Panc1 (cell line): ENCODE data around the gene RING1. TPM values are rescaled to one million over a fixed set of nuclear protein-coding genes. Genes with fewer than 3 reads are reported as not detected.
"Not testable (repeated sequence)": the region's sequence is repeated elsewhere in the genome, so short reads cannot be mapped to it uniquely, and the experiment has no call there.

Source experiments
- ATAC-seq: fragments of 200-7000 bp; cut with Tn5 transposase; 2 replicates; pipeline ENCODE4 v1.9.1; 2020; ENCODE audit warnings: mild to moderate bottlenecking, moderate library complexity
- BruUV-seq: library from RNA; stranded (reverse); fragments of 400-500 nt; replicated peaks from 2 replicates; lab custom pipeline; 2021; lab: Mats Ljungman, UMichigan
- CTCF ChIA-PET: fragments of 300-600 bp; sonication (Branson Sonifier 250); formaldehyde crosslinking; loops from one replicate; lab custom pipeline; 2022; ENCODE audit warnings: antibody characterized with exemption; lab: Charles Lee
- POLR2A ChIA-PET: fragments of 300-600 bp; sonication (Branson Sonifier 250); formaldehyde crosslinking; loops from one replicate; lab custom pipeline; 2022; ENCODE audit warnings: antibody characterized with exemption; lab: Charles Lee
- DNase-seq: peaks from one replicate; pipeline ENCODE4 v3.0.0-alpha.2; 2010; ENCODE audit warnings: low read depth, low spot score
- H3K27ac ChIP-seq: 2 replicates; pipeline ENCODE4 v1.5.1; 2011; ENCODE audit warnings: mild to moderate bottlenecking, low read length, inconsistent platforms
- H3K27me3 ChIP-seq: fragments of 200-500 bp; sonication (Bioruptor generic); 2 replicates; pipeline ENCODE4 v1.6.0; 2014; ENCODE audit warnings: low read length, inconsistent platforms; ENCODE audit not compliant: control insufficient read depth, insufficient read depth
- H3K36me3 ChIP-seq: fragments of 200-500 bp; sonication (Bioruptor generic); 2 replicates; pipeline ENCODE4 v1.5.1; 2014; ENCODE audit warnings: inconsistent platforms, mild to moderate bottlenecking, low read length, moderate library complexity; ENCODE audit not compliant: control insufficient read depth, insufficient read depth
- H3K4me1 ChIP-seq: 2 replicates; pipeline ENCODE4 v1.5.1; 2011; ENCODE audit warnings: inconsistent platforms, mild to moderate bottlenecking, low read length, moderate library complexity; ENCODE audit not compliant: control insufficient read depth, insufficient read depth
- H3K4me3 ChIP-seq, 2 experiments: 2 replicates each; pipeline ENCODE4 v1.5.1; 2011 to 2012; ENCODE audit warnings: low read depth in 2 of 2, low read length in 2 of 2, mild to moderate bottlenecking in 2 of 2, inconsistent platforms in 1 of 2, moderate library complexity in 1 of 2
- H3K9me3 ChIP-seq: fragments of 200-500 bp; sonication (Bioruptor generic); 2 replicates; pipeline ENCODE4 v1.5.1; 2014; ENCODE audit warnings: low read depth, mild to moderate bottlenecking, inconsistent platforms, low read length, moderate library complexity; ENCODE audit not compliant: control insufficient read depth, insufficient read depth
- POLR2AphosphoS5 ChIP-seq: IDR thresholded peaks from 2 replicates; pipeline ENCODE4 v1.6.1; 2012; ENCODE audit warnings: mild to moderate bottlenecking, low read depth, low read length, moderate library complexity
- SIN3A ChIP-seq: IDR thresholded peaks from 2 replicates; pipeline ENCODE4 v1.6.1; 2012; ENCODE audit warnings: low read depth, mild to moderate bottlenecking, low read length, moderate library complexity, borderline replicate concordance; ENCODE audit not compliant: insufficient read depth
- TCF7L2 ChIP-seq: IDR thresholded peaks from 2 replicates; pipeline ENCODE4 v1.6.1; 2011; ENCODE audit warnings: mild to moderate bottlenecking, low read depth, low read length, inconsistent platforms
- in situ Hi-C: cut with HindIII; loops from 2 replicates; pipeline ENCODE4 v1.10.0; 2016; ENCODE audit warnings: low sequenced_read_pairs, low pct_unique_long_range_greater_than_20kb
- intact Hi-C: fragments of 100-400 bp; cut with micrococcal nuclease; formaldehyde crosslinking; loops from one replicate; pipeline ENCODE4 v1.10.0; 2022; ENCODE audit not compliant: unreplicated experiment
- total RNA-seq: library from RNA; stranded (reverse); gene quantifications from one replicate; pipeline ENCODE4 v1.2.1, GENCODE V29; 2021; ENCODE audit not compliant: unreplicated experiment
- TF ChIP-seq, protein P1 (sequence below): fragments of 450-650 bp; IDR thresholded peaks from 2 replicates; pipeline ENCODE4 v1.5.1; 2017; ENCODE audit warnings: mild to moderate bottlenecking
- TF ChIP-seq, protein P2 (sequence below), 2 experiments: IDR thresholded peaks; 2 replicates each; pipeline ENCODE4 v1.6.1; 2011 to 2012; ENCODE audit warnings: low read depth in 2 of 2, control low read depth in 1 of 2, low read length in 1 of 2, mild to moderate bottlenecking in 1 of 2, moderate library complexity in 1 of 2; ENCODE audit not compliant: insufficient read depth in 1 of 2

Gene RING1
- total RNA-seq, 1 experiment from 2014 or later = 33.7 TPM

DNA sequence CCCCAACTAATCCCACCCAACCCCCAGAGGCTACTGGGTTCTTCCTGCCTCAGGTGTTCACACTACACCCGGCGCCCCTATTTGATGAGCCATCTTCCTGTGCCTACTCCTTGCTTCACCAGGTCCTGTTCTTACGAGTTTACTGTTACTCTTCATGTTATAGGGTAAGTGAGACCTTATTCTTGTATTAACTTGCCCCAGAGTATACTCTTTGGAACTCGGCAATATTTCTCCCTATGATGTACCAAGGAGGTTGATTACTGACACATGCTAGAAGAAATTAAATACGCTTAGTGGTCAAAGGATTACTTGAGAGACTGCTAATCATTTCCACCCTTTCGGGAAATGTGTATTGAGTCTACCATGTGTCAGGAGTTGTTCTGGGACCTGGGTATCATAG is 8.9 kb downstream of the RING1 start:
- intact Hi-C loops = no loop called here

DNA sequence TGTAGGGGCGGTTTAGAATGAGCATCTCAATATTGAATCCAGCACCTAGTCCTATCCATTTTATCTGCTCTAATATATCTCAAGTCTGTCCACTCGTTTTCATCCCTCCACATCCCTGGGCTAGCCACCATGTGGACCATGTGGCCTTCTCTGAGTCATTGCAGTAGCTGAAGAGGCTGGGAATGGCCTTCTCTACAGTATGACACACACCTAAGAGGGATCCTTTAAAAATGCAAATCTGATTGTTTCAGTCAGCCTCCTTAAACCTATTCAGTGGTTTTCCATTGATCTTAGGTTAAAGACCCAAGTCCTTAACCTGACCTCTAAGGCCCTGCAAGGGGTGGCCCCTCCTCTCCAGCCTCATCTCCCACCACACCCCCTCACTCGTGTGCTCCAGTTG is 9.4 kb downstream of the RING1 start:
- no peak for DNase-seq
- no TSS peak for BruUV-seq

More for the DNA sequence above, 8.9 kb downstream of the RING1 start:
- H3K36me3 ChIP-seq = no peaks in the 10 kb centered on the region
- ChIA-PET POLR2A (no interaction called here), CTCF (no interaction called here)
- H3K4me1 ChIP-seq = peaks cover 10% of the 10 kb centered on the region
- TF ChIP-seq, protein P1, sequence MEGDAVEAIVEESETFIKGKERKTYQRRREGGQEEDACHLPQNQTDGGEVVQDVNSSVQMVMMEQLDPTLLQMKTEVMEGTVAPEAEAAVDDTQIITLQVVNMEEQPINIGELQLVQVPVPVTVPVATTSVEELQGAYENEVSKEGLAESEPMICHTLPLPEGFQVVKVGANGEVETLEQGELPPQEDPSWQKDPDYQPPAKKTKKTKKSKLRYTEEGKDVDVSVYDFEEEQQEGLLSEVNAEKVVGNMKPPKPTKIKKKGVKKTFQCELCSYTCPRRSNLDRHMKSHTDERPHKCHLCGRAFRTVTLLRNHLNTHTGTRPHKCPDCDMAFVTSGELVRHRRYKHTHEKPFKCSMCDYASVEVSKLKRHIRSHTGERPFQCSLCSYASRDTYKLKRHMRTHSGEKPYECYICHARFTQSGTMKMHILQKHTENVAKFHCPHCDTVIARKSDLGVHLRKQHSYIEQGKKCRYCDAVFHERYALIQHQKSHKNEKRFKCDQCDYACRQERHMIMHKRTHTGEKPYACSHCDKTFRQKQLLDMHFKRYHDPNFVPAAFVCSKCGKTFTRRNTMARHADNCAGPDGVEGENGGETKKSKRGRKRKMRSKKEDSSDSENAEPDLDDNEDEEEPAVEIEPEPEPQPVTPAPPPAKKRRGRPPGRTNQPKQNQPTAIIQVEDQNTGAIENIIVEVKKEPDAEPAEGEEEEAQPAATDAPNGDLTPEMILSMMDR = no peak
- TF ChIP-seq TCF7L2 = no peak
- TF ChIP-seq SIN3A = no peak
- TF ChIP-seq, protein P2, sequence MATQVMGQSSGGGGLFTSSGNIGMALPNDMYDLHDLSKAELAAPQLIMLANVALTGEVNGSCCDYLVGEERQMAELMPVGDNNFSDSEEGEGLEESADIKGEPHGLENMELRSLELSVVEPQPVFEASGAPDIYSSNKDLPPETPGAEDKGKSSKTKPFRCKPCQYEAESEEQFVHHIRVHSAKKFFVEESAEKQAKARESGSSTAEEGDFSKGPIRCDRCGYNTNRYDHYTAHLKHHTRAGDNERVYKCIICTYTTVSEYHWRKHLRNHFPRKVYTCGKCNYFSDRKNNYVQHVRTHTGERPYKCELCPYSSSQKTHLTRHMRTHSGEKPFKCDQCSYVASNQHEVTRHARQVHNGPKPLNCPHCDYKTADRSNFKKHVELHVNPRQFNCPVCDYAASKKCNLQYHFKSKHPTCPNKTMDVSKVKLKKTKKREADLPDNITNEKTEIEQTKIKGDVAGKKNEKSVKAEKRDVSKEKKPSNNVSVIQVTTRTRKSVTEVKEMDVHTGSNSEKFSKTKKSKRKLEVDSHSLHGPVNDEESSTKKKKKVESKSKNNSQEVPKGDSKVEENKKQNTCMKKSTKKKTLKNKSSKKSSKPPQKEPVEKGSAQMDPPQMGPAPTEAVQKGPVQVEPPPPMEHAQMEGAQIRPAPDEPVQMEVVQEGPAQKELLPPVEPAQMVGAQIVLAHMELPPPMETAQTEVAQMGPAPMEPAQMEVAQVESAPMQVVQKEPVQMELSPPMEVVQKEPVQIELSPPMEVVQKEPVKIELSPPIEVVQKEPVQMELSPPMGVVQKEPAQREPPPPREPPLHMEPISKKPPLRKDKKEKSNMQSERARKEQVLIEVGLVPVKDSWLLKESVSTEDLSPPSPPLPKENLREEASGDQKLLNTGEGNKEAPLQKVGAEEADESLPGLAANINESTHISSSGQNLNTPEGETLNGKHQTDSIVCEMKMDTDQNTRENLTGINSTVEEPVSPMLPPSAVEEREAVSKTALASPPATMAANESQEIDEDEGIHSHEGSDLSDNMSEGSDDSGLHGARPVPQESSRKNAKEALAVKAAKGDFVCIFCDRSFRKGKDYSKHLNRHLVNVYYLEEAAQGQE (IDR thresholded peaks at IDR 0.05; ENCODE audit: insufficient read depth in 1 of 2, low read depth in 2 of 2, low read length in 1 of 2) = no peak
- no peak for TF ChIP-seq POLR2AphosphoS5
- no peak overlapping the region for H3K27ac ChIP-seq
- no peak overlapping the region for H3K4me3 ChIP-seq
- DNase-seq (no peak), ATAC-seq (no peak)
- BruUV-seq = no TSS peak
- in situ Hi-C loops = no loop called here
- no peaks in the 10 kb centered on the region for H3K9me3 ChIP-seq
- no peaks in the 10 kb centered on the region for H3K27me3 ChIP-seq

DNA sequence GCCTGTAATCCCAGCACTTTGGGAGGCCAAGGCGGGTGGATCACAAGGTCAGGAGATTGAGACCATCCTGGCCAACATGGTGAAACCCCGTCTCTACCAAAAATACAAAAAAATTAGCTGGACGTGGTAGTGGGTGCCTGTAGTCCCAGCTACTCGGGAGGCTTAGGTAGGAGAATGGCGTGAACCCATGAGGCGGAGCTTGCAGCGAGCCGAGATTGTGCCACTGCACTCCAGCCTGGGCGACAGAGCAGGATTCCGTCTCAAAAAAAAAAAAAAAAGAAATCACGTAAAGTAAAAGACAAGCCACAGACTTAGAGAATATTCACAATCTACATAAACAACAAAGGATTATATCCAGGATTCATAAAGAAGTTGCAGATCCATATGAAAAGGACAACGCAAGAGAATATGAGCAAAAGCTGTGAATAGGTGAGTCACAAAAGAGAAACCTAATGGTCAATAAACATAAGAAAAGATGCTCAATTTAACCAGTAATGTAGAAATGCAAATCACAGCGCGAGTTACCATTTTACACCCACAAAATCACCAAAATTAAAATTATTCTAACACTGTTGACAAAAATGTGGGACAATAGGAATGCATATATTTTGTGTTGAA is 18.3 kb downstream of the RING1 start:
- intact Hi-C loops, POLR2A ChIA-PET, in situ Hi-C loops, H3K27me3 ChIP-seq, H3K4me3 ChIP-seq, H3K27ac ChIP-seq, BruUV-seq, CTCF ChIA-PET, H3K36me3 ChIP-seq, DNase-seq, H3K9me3 ChIP-seq, H3K4me1 ChIP-seq, ATAC-seq: not testable (repeated sequence)

More for the DNA sequence above, 9.4 kb downstream of the RING1 start:
- H3K36me3 ChIP-seq = no peaks in the 10 kb centered on the region
- H3K4me1 ChIP-seq = peaks cover 5% of the 10 kb centered on the region
- 0 out of 2 replicates have a peak, but pooled peaks cover 2% of the 10 kb centered on the region for H3K27me3 ChIP-seq
- TF ChIP-seq, protein P1 = no peak
- TF ChIP-seq TCF7L2 (no peak), SIN3A (no peak), POLR2AphosphoS5 (no peak)
- TF ChIP-seq, protein P2 (IDR thresholded peaks at IDR 0.05; ENCODE audit: insufficient read depth in 1 of 2, low read depth in 2 of 2, low read length in 1 of 2) = no peak
- ChIA-PET POLR2A (no interaction called here), CTCF (no interaction called here)
- no peak overlapping the region for H3K4me3 ChIP-seq
- no peak overlapping the region for H3K27ac ChIP-seq
- no peak for ATAC-seq
- in situ Hi-C loops = no loop called here
- no peaks in the 10 kb centered on the region for H3K9me3 ChIP-seq
- intact Hi-C loops = no loop called here
